Measurements from ENCODE around the gene TMEM82.

Gene TMEM82

DNA sequence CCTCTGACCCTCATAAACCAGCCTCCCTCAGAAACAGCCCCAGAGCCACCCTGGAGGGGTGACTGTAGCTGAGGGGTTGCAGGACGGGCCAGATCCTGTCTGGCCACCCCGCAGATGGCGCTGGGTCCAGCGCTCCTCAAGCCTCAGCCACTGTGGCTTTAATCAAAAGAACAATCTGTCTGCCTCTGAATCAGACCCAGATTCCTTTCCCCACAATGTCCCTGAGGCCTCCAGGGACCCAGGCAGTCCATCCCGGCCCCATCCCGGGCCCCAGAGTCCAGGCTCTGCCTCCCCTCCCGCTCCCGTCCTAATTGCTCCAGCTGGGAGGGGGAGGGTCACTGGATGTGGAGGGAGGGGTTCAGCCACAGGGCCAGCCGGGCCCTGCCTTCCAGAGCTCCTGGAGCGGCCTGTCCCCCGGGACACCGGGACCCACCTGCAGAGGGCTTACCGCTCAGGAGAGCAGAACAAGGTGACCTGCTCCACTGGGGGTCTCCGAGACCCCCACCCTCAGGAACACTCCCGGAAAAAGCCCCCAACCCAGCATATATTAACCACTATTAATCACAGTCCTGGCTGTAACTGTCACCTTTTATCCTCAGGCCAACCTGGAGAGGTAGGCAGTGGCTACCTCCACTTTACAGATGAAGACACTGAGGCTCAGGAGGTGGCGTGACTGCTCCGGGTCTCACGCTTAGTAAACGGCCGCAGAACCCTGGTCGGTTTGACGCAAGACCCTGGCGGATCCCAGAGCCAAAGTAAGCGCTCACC is 15.5 kb downstream of the TMEM82 start:
- DNase-seq: no peak

DNA sequence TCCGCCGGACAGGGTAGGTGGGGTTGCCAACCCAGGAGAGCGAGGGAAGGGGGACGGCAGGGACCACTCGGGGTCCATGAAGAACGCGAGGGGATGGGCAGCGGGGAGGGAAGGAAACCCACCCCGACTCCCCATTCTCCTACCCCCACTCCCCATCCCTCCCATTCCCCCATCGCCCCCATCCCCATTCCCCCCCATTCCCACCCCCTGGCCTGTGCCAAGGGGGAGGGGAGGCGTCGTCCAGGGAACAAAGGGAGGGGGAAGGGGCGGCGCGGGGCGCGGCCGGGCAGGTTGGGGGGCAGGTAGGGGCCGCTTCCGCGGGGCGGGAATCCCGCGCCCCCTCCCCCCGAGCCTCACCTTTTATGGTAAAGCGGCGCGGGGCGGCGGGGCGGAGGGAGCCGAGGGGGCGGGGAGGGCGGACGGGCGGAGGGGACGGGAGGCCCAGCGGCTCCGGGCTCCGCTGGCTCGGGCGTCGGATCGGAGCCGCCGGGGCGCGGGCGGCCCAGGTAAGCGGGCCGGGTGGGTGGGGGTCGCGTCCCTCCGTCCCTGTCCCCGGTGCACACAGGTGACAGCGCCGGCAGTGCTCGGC is 16.1 kb downstream of the TMEM82 start, which contains the start of gene FBLIM1:
Gene FBLIM1, plus strand, starts transcription at position 453 of the 589 bp plus-strand sequence. CDS start 6,189 bp downstream, outside the sequence.
- DNase-seq: no peak

DNA sequence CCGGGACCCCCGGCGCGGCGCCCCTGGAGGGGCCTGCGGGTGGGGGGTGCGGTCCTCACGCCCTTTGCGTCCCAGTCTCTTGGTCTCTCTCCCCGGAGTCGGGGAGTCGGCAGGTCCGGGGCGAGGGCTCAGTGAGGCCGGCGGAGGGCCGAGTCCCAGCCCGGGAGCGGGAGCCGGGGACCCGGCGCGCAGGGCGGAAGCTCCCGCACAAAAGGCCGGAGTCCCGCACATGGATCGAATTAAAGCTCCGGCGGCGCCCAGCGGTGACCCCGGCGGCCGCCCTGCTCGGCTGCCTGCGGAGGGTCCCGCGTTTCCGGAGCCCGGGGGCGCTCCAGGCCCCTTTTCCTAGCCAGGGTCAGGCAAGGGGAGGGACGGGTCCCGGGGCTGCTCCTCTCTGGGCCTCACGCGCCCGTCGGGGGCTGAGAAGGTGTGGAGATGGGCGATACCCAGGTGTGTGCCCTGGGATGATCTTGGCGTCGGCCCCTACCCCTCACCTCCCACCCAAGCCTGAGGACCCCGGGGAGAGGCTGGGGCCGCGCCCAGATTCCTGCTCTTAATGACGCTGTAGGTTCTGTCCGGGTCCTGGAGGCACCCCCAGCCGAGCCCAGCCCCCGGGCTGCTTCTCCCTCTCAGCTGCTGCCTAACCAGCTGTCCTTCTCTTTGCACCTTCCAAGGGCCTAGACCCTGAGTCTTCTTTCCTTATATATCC is 16.8 kb downstream of the TMEM82 start:
- DNase-seq: no peak

DNA sequence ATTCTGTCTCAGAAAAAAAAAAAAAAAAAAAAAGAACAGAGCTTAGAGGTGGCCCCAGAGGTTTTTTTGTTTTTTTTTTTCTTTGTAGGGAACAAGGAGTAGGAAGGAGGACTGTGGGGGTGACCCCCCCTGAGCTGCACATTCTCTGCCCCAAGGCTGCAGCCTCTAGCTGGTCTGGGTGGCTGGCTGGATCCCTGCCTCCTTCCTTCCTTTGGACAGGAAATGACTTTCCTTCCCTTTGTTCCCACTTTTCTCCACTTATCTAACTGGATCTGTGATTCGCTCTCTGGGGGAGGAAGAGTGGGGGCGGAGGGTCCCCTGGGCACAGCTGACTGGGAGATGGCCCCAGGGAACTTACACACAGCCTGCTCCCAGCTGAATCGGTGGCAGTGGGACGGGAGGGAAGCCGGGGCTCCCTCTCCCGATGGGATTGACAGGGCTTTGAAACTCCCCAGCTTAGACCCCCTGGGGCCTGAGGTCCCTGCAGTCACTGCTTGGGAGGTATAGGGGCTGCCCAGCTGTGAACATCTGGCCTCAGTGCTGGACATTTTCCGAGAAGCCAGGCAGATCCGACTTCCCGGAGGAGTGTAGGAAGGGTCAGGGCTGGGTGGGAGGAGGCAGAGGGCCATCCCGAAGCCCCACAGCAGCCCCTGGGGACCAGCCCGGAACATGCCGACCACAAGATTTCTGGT is 18.4 kb downstream of the TMEM82 start:
- no peak for DNase-seq

DNA sequence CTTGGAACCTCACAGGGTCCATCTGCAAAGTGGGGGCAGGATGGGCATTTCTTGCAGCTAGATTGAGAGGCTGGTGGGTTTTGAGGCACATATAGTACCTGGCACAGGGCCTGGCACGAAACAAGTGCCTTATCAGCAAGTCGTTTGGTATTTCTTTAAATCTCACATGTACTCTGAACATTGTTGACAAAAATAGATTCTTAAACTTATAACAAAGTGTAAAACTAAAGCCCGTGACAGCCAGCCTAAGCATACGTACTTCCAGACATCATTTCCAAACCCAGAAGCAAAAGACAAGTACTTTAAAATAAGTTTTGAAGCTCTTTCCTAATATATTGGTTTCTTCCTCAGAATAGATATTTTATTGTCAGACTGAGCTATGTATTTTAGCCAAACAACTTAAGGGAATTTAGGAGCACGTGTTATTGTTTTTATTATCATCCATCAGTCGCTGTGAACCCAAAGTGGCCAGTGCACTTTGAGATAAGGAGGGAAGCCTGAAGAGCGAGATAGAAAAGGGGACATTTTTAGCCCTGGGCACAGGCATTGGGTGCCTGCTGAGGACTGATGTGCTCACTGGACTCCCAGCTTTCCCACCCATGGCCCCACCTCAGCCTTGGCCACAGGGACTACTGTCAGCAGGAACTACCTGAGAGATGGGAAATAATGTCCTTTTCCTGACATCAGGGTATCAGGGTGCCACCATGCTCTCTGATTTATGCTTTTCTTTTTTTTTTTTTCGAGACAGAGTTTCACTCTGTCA is 19.2 kb downstream of the TMEM82 start:
- no peak for DNase-seq

DNA sequence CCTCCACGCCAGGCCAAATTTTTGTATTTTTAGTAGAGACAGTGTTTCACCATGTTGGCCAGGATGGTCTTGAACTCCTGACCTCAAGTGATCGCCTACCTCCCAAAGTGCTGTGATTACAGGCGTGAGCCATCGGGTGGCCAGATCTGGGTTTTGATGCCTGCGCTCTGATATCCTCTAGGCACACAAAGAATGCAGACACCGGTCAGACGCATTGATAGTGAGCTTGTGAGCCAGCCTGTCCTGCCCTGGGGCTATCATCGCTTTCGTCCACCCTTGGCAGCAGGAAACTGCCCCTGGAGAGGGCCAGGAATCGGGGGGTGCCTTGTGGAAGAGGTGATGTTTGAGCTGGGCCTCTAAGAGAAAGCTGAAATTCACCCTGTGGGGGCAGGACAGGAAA is 20.2 kb downstream of the TMEM82 start:
- DNase-seq: no peak

DNA sequence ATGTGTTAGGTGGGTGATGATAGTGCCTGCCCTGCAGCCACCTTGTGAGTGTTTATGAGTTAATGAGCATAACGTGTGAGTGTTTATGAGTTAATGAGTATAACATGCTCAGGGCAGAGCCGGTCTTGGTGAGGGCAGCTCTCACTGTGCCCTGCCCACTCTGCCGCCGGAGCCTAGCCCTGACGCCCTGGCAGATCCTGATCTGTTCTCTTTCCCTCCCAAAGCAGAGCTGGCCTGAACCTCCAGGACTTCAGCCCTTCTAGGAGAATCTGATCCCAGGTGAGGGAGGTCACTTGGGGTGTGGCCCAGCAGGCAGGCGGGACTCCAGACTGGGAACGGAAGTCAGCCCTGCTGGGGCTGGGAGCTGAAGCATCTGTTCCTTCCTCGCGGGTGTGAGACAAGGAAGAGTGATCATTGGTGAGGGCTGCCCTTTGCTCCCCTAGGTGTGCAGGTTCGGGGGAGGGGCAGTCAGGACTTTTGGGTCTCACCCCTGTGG is 22.0 kb downstream of the TMEM82 start:
- DNase-seq: no peak

DNA sequence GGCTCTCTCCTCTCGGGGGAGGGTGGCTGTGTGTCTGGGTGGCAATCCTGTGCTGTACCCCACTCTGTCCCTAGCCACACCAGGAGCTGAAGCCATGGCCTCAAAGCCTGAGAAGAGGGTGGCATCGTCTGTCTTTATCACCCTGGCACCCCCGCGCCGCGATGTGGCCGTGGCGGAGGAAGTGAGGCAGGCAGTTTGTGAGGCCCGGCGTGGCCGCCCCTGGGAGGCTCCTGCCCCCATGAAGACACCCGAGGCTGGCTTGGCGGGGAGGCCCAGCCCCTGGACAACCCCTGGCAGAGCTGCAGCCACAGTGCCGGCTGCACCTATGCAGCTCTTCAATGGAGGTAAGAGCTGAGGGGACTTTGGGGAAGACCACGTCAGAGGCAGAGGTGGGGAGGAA is 22.6 kb downstream of the TMEM82 start:
- no peak for DNase-seq

DNA sequence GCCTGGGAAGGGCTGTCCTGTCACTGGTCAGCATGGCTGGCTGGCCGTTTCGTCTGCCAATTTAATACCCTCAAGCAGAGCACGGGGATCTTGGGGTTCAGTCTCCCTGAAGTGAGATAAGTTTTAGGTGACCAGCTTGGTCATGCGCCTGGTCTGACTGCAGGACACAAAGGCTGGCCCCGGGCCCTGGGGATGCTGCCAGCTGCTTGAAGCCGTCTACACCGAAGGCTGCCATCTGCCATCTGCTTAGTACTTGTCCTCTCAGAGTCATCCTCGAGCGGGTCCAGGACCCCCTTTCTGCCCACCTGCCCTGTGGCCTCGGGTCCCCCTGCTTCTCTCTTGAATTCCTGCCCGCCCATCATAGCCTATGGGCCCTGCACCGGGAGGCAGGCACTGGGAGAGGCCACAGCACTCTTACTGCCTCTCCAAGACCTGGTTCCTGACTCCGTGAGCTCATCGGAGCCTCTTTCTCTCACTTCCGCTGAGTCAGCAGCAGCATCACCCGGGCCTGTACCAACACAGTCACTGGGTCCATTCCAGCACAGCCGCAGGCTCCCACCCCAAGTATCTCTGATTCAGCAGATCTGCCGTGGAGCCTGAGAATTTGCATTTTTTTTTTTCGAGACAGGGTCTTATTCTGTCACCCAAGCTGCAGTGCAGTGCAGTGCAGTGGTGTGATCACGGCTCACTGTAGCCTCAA is 23.3 kb downstream of the TMEM82 start:
- DNase-seq: no peak

DNA sequence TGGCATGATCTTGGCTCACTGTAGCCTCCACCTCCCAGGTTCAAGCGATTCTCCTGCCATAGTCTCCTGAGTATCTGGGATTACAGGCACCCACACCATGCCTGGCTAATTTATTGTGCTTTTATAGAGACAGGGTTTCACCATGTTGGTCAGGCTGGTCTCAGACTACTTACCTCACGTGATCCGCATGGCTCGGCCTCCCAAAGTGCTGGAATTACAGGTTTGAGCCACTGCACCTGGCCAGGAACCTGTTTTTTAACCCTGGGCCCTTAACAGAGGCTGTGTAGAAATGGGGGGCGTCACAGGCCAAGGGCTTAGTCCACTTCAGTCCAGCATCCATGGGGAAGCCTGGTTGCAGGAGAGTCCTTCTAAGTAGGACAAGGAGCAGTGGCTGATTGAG is 25.6 kb downstream of the TMEM82 start:
- DNase-seq: no peak

DNA sequence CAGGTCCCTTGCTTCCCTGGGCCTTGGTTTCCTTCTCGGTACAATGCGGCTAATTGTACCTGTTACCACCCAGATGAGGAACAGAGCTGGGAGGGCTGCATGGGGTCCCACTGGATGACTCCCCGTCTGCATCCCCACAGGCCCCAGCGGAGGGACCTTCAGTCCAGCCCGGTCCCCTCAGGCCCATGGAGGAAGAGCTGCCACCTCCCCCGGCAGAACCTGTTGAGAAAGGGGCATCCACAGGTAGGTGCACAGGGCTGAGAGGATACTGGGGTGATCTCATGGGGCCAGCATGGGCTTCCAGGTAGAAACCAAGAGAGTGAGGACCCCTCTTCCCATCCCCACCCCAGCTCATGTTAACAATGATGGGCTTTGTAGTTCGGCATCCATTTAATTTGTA is 26.1 kb downstream of the TMEM82 start:
- DNase-seq: no peak

DNA sequence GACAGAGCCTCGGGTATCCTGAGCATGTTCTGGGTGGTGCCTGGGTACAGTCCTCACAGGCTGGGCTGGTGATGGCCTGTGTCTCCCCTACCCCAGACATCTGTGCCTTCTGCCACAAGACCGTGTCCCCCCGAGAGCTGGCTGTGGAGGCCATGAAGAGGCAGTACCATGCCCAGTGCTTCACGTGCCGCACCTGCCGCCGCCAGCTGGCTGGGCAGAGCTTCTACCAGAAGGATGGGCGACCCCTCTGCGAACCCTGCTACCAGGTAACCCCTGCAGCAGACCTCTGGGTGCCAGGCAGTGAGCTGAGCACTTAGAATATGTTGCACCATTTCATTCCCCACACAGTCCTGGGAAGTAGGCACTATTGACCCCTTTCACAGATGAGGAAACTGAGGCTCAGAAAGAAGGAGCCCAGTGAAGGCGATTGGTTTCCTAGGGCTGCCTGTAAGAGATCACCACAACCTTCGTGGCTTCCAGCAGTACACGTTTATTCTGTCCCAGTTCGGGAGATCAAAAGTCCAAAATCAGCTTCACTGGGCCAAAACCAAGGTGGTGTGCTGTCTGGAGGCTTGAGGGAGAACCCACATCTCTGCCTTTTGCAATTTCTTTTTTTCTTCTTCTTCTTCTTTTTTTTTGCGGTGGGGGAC is 28.1 kb downstream of the TMEM82 start:
- no peak for DNase-seq

DNA sequence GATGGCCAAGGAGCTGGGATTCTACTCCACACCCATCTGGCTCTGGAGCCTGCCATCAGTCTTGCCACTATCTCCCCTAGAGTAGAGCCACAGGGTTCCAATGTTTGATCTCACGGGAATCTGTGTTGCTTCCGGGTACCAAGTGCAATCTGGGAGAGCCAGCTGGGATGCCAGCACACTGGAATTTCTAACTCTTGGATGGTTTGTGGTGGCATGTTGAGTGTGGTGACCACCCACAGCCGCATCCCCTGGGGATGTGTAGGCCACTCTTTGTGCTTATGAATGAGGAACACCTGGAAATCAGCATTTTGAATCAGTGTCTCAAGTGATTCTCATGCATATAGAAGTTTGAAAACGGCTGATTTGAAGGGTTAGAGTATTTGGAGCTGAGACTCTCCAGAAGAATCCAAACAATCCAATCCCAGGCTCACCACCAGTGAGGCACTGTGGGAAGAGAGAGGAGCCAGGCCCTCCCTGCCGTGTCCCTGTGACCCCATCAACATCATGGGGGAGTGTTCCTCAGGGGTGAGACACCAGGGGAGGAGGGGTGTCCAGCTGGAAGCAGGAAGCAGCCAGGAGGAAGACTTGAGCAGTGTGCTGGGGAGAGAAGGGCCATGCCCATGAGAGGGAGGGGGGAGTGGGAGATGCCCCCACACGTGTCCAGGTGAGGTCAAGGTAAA is 29.7 kb downstream of the TMEM82 start:
- no peak for DNase-seq

DNA sequence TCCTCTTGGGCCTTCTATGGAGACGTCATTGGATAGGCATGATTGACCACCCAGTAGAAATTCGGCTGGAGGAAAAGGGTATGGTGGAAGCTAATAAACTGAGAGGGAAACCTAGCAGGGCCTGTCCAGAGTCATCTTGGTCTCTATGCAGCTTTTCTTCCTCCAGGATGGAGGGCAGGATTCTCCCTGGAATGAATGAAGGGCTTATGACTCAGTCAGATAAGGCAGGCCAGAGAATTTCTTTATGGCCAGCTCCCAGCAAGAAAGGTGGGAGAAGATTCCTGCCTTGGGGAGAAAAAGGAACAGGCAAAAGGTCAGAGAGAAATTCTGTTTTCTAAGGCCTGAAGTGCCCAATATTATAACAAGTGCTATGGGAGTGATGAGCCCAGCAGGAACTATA is 33.4 kb downstream of the TMEM82 start:
- DNase-seq: no peak

DNA sequence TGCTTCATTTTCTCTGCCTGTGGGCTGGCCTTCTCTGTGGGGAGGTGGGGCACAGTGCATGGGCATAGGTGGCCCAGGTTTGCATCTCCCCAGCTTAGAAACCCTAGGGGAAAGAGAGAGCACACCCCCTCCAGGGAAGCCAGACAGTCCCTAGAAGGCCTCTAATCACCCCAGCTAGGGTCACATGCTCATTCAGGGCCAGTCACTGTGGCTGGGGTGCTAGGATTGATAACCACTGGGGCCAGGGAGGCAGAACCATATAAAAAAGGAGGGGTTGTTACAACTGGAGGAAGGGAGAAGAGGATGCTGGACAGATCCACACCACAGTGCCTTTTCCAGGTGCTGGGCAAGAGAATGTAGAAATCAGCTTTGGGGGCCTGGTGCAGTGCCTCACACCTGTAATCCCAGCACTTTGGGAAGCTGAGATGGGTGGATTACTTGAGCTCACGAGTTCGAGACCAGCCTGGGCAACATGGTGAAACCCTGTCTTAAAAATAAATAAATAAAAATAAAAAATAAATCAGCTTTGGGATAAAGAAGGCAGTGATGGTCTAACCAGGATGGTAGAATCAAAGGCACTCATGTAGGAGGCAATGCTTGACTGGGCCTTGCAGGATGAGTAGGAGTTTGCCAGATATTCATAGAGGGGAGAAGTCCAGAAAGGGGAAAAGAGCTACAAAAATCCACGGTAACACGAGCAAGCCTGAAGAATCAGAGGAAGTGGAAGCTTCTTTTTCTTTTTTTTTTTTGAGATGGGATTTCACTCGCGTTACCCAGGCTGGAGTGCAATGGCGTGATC is 35.8 kb downstream of the TMEM82 start:
- DNase-seq: no peak

DNA sequence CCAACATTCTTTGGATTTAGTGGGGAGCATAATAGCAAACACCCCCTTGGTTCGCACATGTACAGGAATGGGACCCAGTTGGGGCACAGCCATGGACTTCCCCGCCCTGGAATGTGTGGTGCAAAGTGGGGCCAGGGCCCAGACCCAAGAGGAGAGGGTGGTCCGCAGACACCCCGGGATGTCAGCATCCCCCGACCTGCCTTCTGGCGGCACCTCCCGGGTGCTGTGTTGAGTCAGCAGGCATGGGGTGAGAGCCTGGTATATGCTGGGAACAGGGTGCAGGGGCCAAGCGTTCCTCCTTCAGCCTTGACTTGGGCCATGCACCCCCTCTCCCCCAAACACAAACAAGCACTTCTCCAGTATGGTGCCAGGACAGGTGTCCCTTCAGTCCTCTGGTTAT is 43.4 kb downstream of the TMEM82 start:
- no peak for DNase-seq

DNA sequence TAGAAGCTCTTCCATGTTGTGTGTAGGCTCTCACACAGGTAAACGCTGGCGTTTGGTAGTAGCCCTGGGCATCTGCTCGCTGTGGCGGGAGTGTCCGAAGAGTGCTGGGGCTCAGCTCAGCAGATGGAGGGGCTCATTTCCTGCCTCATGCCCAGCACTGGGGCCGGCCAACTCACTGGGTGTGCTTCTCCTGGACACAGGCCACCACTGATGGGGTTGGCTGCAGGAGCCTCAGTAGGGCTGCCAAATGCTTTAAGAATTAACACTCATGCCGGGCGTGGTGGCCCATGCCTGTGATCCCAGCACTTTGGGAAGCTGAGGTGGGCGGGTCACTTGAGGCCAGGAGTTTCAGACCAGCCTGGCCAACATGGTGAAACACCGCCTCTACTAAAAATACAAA is 44.3 kb downstream of the TMEM82 start:
- DNase-seq: no peak

DNA sequence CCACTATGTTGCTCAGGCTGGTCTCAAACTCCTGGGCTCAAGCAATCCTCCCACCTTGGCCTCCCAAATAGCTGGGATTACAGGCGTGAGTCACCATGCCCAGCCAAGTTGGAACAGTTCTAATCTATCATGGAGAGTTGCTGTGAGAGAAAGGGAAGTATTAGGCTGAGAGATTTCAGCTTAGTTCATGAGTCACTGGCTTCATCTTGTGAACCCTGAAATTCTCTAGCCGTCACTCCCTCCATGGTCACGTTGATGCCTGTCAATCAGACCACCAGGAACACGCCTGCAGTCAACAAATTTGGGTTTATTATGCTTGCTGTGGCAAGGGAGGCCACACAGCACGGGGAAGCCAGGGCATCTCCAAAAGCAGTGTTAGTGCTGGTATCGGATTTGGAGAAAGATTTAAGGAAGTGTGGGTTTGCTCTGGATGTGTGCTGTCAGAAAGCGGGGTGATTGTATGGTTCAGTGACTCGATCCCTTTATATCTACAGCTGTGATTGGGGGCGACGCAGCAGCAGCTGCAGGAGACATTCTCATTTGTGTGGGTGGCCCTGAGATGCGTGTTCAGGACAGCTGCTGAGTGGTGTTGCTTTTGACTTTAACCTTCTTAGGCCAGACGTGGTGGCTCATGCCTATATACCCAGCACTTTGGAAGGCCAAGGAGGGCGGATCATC is 46.5 kb downstream of the TMEM82 start:
- no peak for DNase-seq

DNA sequence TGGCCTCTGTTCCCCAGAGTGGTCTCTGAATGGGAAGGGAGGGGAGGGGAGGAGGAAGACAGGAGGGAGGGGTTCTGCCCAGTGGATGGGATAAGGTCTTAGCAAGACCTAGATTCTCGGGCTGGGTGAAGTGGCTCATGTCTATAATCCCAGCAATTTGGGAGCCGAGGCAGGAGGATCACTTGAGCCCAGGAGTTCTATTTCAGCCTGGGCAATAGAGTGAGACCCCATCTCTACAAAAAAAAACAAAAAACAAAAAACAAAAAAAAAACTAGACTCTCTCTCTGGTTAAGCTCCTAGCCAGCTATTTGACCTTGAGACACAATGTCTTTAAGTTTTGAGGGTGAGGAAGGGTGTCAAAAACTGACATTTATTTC is 53.8 kb downstream of the TMEM82 start:
- no peak for DNase-seq
